ENCODE results near the gene KLF4.

- TF ChIP-seq, protein P1, sequence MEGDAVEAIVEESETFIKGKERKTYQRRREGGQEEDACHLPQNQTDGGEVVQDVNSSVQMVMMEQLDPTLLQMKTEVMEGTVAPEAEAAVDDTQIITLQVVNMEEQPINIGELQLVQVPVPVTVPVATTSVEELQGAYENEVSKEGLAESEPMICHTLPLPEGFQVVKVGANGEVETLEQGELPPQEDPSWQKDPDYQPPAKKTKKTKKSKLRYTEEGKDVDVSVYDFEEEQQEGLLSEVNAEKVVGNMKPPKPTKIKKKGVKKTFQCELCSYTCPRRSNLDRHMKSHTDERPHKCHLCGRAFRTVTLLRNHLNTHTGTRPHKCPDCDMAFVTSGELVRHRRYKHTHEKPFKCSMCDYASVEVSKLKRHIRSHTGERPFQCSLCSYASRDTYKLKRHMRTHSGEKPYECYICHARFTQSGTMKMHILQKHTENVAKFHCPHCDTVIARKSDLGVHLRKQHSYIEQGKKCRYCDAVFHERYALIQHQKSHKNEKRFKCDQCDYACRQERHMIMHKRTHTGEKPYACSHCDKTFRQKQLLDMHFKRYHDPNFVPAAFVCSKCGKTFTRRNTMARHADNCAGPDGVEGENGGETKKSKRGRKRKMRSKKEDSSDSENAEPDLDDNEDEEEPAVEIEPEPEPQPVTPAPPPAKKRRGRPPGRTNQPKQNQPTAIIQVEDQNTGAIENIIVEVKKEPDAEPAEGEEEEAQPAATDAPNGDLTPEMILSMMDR (IDR thresholded peaks at IDR 0.05; ENCODE audit: poor library complexity) = no peak
- TF ChIP-seq EZH2 (IDR thresholded peaks at IDR 0.05; ENCODE audit: borderline replicate concordance) = no peak
These were observed 39.1 kb upstream of the KLF4 start for GRCh38 chr9:107528686-107529085.

All from hepatocyte (in vitro differentiated cells).